ENCODE data around the gene C2orf81.

GRCh38 chr2:74367789-74368188 lies 53.6 kb downstream of the C2orf81 start:
- TF ChIP-seq EZH2phosphoT487 (IDR thresholded peaks at IDR 0.05; ENCODE audit: low read length) (no peak), CTCF (IDR thresholded peaks at IDR 0.05; ENCODE audit: low read length) (no peak)

Measured in MM.1S (cell line).